ENCODE measurements around the gene AUTS2. TPM values are rescaled to one million over a fixed set of nuclear protein-coding genes. Genes with fewer than 3 reads are reported as not detected.

AUTS2 gene
- total RNA-seq, 1 experiment from 2014 or later: 256 TPM

- H3K79me2 ChIP-seq (ENCODE audit: insufficient read depth, low read length): no peaks in the 10 kb centered on the region
- no peak overlapping the region for H3K23ac ChIP-seq (ENCODE audit: insufficient read length, low read depth, low read length)
- H4K20me1 ChIP-seq (ENCODE audit: control insufficient read depth, insufficient read depth, insufficient read length): no peaks in the 10 kb centered on the region
- H3K27me3 ChIP-seq (ENCODE audit: insufficient read depth, low read length): no peaks in the 10 kb centered on the region
- H4K91ac ChIP-seq (ENCODE audit: insufficient read length, low read depth, low read length): no peak overlapping the region
- no peak overlapping the region for H2AFZ ChIP-seq (ENCODE audit: low read length)
- H2BK120ac ChIP-seq (ENCODE audit: low read depth, low read length, poor library complexity, severe bottlenecking): no peak overlapping the region
- no peaks in the 10 kb centered on the region for H3K27me3 Mint-ChIP-seq (ENCODE audit: low read depth)
- TF ChIP-seq CTCF (conservative IDR thresholded peaks at IDR 0.05): no peak
- no peak overlapping the region for H3K56ac ChIP-seq (ENCODE audit: insufficient read length, low read depth, low read length)
- H2BK15ac ChIP-seq (ENCODE audit: low read depth, low read length): no peak overlapping the region
- H3K23me2 ChIP-seq (ENCODE audit: insufficient read length, low read depth, low read length, poor library complexity, severe bottlenecking): no peaks in the 10 kb centered on the region
- H3T11ph ChIP-seq (ENCODE audit: low read length): no peak overlapping the region
- H4K8ac ChIP-seq (replicated peaks; ENCODE audit: insufficient read length, low read depth, low read length): no peak overlapping the region
- H3K14ac ChIP-seq (ENCODE audit: insufficient read depth, low read length): no peak overlapping the region
- peaks cover 16 to 17% of the 10 kb centered on the region in 2 experiments for H3K4me1 Mint-ChIP-seq
- H2AK5ac ChIP-seq (ENCODE audit: insufficient read length, low read length): no peak overlapping the region
- no peak overlapping the region for H2BK20ac ChIP-seq (ENCODE audit: low read depth, low read length, poor library complexity, severe bottlenecking)
- H3K18ac ChIP-seq (ENCODE audit: insufficient read length, low read depth, low read length): no peak overlapping the region
- peaks cover 6% of the 10 kb centered on the region for H3K4me1 ChIP-seq (ENCODE audit: insufficient read depth, low read length)
- no peak overlapping the region for H4K5ac ChIP-seq (ENCODE audit: insufficient read length, low read depth, low read length)
- no peak overlapping the region for H3K4ac ChIP-seq (ENCODE audit: low read depth, low read length)
- no peak overlapping the region for H3K27ac ChIP-seq (ENCODE audit: insufficient read length, low read depth, low read length)
- peaks cover 0 to 4% of the 10 kb centered on the region in 2 experiments; a peak in 3 of 5 replicates for H3K9me3 Mint-ChIP-seq
- no peak overlapping the region for H3K4me3 Mint-ChIP-seq
- H2BK12ac ChIP-seq (ENCODE audit: insufficient read length, low read depth, low read length): no peak overlapping the region
- H3K4me2 ChIP-seq (ENCODE audit: insufficient read depth, insufficient read length, low read length): no peak overlapping the region
- no peaks in the 10 kb centered on the region; a peak in 1 of 7 replicates for H3K36me3 Mint-ChIP-seq (ENCODE audit: insufficient read depth in 1 of 3, low read depth in 3 of 3)
- no peaks in the 10 kb centered on the region for H3K79me1 ChIP-seq (ENCODE audit: insufficient read depth, low read depth, low read length, poor library complexity, severe bottlenecking)
- DNase-seq: no peak
- H3K9me3 ChIP-seq (ENCODE audit: control insufficient read depth, low read depth, low read length): no peaks in the 10 kb centered on the region
- no peak overlapping the region for H3K27ac Mint-ChIP-seq
- H2BK5ac ChIP-seq (ENCODE audit: insufficient read length, low read length): no peak overlapping the region
- H3K9ac ChIP-seq (ENCODE audit: extremely low read depth, insufficient read length, low read length): no peak overlapping the region
Observed at GRCh38 chr7:69748530-69748929, 150.3 kb downstream of the AUTS2 start.

Measured in H9 (cell line).